Prostate gland (tissue), 2 donors: ENCODE results near the gene PCSK6.

Source experiments
- CTCF ChIP-seq, 4 experiments: fragments of 200-600 bp in 2 of 4; fragments of 450-650 bp in 2 of 4; sonication (generic) in 2 of 4; IDR thresholded peaks; 1 replicate in 3 of 4; 2 replicates in 1 of 4; pipeline ENCODE4 v1.5.1; 2016 to 2019; ENCODE audit warnings: antibody characterized with exemption in 4 of 4, mild to moderate bottlenecking in 2 of 4, moderate library complexity in 2 of 4
- POLR2A ChIP-seq: fragments of 450-650 bp; IDR thresholded peaks from one replicate; pipeline ENCODE4 v1.6.1; 2016; ENCODE audit warnings: antibody characterized with exemption, mild to moderate bottlenecking
- POLR2AphosphoS5 ChIP-seq: sonication (generic); formaldehyde crosslinking; IDR thresholded peaks from one replicate; pipeline ENCODE4 v1.6.1; 2017; ENCODE audit warnings: antibody characterized with exemption

- TF ChIP-seq CTCF (IDR thresholded peaks at IDR 0.05) (no peak), POLR2A (no peak), POLR2AphosphoS5 (no peak)
Measured at GRCh38 chr15:101474983-101475382, 14.5 kb downstream of the PCSK6 start.
